Measurements from ENCODE around the gene ZNF777.

DNA sequence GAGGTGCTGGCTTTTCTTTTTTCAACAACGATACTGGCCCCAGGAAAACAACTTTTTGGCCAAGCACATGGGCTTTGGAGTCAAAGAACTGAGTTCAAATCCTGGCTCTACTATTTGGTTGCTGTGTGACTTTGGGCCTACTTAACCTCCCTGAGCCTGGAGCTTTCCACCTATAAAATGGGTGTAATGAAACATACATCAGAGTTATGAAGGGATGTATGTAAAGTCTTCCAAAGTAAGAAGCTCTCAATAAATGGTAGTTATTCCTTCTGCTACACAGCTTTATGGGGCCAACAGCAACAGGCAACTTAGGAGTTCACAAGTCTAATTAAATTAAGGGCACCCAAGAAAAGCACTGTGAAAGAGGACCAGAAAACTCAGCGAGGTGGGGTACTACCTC is 33.0 kb downstream of the ZNF777 start:
- TF ChIP-seq CTCF (IDR thresholded peaks at IDR 0.05; ENCODE audit: low read depth, low read length, poor library complexity, severe bottlenecking) (no peak), EZH2phosphoT487 (IDR thresholded peaks at IDR 0.05; ENCODE audit: borderline replicate concordance, low read length) (no peak)

Measured in DOHH2 (cell line).